Right lobe of liver (tissue), 4 donors: ENCODE results near the gene GPS1.

Source experiments
- CTCF ChIP-seq, 4 donors: fragments of 200-600 bp in 3 of 4; fragments of 450-650 bp in 1 of 4; IDR thresholded peaks; one replicate each; pipeline versions ENCODE4 v1.5.1 to v1.8.0; 2016 to 2022; ENCODE audit warnings: antibody characterized with exemption in 4 of 4, mild to moderate bottlenecking in 2 of 4
- POLR2A ChIP-seq: fragments of 450-650 bp; IDR thresholded peaks from one replicate; pipeline ENCODE4 v1.6.1; 2017; ENCODE audit warnings: antibody characterized with exemption, mild to moderate bottlenecking
- donor health status: DM: no; HTN: no; CAD: no.
- donor health status: DM: no; HTN: no; CAD: no.
- donor health status: DM: no; HTN: yes; CAD: no.

GRCh38 chr17:82005701-82006348 is 45.9 kb upstream of the GPS1 start:
- TF ChIP-seq CTCF (IDR thresholded peaks at IDR 0.05) (no peak), POLR2A (no peak)
